NCI-H128 (cell line): ENCODE results near the gene XPO4.

Experiments used
- DNase-seq: peaks from one replicate; lab custom pipeline; 2025; ENCODE audit not compliant: unreplicated experiment; lab: John Stamatoyannopoulos, UW

The XPO4 gene

GRCh38 chr13:20828539-20829364 lies 73.8 kb downstream of the XPO4 start:
- DNase-seq: peak; percentile 34

GRCh38 chr13:20826843-20827560 lies 75.5 kb downstream of the XPO4 start:
- no peak for DNase-seq

GRCh38 chr13:20826301-20826700 lies 76.2 kb downstream of the XPO4 start:
- DNase-seq: no peak

GRCh38 chr13:20825477-20825875 lies 77.1 kb downstream of the XPO4 start:
- no peak for DNase-seq

- DNase-seq: no peak
Measured at GRCh38 chr13:20824762-20825476, 77.6 kb downstream of the XPO4 start.

GRCh38 chr13:20823071-20823470 lies 79.5 kb downstream of the XPO4 start:
- no peak for DNase-seq

GRCh38 chr13:20822406-20822805 lies 80.1 kb downstream of the XPO4 start:
- no peak for DNase-seq

- DNase-seq: no peak
Measured at GRCh38 chr13:20819715-20820114, 82.8 kb downstream of the XPO4 start.

- no peak for DNase-seq
Measured at GRCh38 chr13:20815464-20815863, 87.1 kb downstream of the XPO4 start.

GRCh38 chr13:20814224-20814910 lies 88.2 kb downstream of the XPO4 start:
- DNase-seq: no peak

- DNase-seq: no peak
Measured at GRCh38 chr13:20812890-20813289, 89.7 kb downstream of the XPO4 start.

- no peak for DNase-seq
Measured at GRCh38 chr13:20810808-20811207, 91.7 kb downstream of the XPO4 start.

GRCh38 chr13:20808874-20809273 lies 93.7 kb downstream of the XPO4 start:
- no peak for DNase-seq

GRCh38 chr13:20803180-20803965 lies 99.2 kb downstream of the XPO4 start:
- DNase-seq: no peak

GRCh38 chr13:20801707-20802106 lies 100.8 kb downstream of the XPO4 start:
- DNase-seq: no peak

GRCh38 chr13:20799726-20800416 lies 102.7 kb downstream of the XPO4 start:
- DNase-seq: no peak

- DNase-seq: no peak
Measured at GRCh38 chr13:20798027-20798426, 104.5 kb downstream of the XPO4 start.

GRCh38 chr13:20796791-20797508 lies 105.6 kb downstream of the XPO4 start:
- no peak for DNase-seq

- DNase-seq: no peak
Measured at GRCh38 chr13:20789665-20790064, 112.9 kb downstream of the XPO4 start.
